Tibial artery (tissue), 4 donors: ENCODE measurements around the gene CCDC40.

Experiments
- DNase-seq, 2 donors: peaks; one replicate each; pipeline ENCODE4 v3.0.0-alpha.2; 2019
- H3K27ac ChIP-seq, 2 donors: fragments of 200-600 bp; sonication (generic) in 1 of 2; 1 replicate in 1 of 2; 2 replicates in 1 of 2; pipeline ENCODE4 v1.5.1; 2018 to 2019; ENCODE audit warnings: mild to moderate bottlenecking in 1 of 2
- H3K27me3 ChIP-seq, 2 donors: fragments of 200-600 bp; sonication (generic) in 1 of 2; one replicate each; pipeline versions ENCODE4 v1.5.1 to v1.6.0; 2016 to 2019
- H3K36me3 ChIP-seq, 3 donors: fragments of 200-600 bp; sonication (generic) in 2 of 3; one replicate each; pipeline ENCODE4 v1.5.1; 2016 to 2019; ENCODE audit warnings: mild to moderate bottlenecking in 2 of 3
- H3K4me1 ChIP-seq, 4 donors: fragments of 200-600 bp; sonication (generic) in 2 of 4; 1 replicate in 3 of 4; 2 replicates in 1 of 4; pipeline ENCODE4 v1.5.1; 2016 to 2019
- H3K4me3 ChIP-seq, 2 donors: fragments of 200-600 bp; sonication (generic) in 1 of 2; 1 replicate in 1 of 2; 2 replicates in 1 of 2; pipeline ENCODE4 v1.5.1; 2018 to 2019; ENCODE audit warnings: mild to moderate bottlenecking in 2 of 2
- H3K9me3 ChIP-seq, 3 donors: fragments of 200-600 bp; sonication (generic) in 1 of 3; one replicate each; pipeline ENCODE4 v1.5.1; 2016 to 2019
- CTCF ChIP-seq, 2 experiments: fragments of 200-600 bp in 1 of 2; fragments of 450-650 bp in 1 of 2; IDR thresholded peaks; one replicate each; pipeline ENCODE4 v1.5.1; 2017 to 2019; ENCODE audit warnings: antibody characterized with exemption in 2 of 2, mild to moderate bottlenecking in 1 of 2, moderate library complexity in 1 of 2
- intact Hi-C: fragments of 100-400 bp; cut with DNase I; formaldehyde crosslinking; loops from one replicate; pipeline ENCODE4 v1.15.0; 2023; ENCODE audit warnings: low total_unique reads

CCDC40 gene

GRCh38 chr17:80033840-80034239 is 2.6 kb upstream of the CCDC40 start:
- H3K27ac ChIP-seq, result no peak overlapping the region
- H3K36me3 ChIP-seq, result no peaks in the 10 kb centered on the region
- intact Hi-C loops, result no loop called here
- no peaks in the 10 kb centered on the region for H3K27me3 ChIP-seq
- no peak overlapping the region for H3K4me3 ChIP-seq
- peaks cover 0 to 52% (median 32%) of the 10 kb centered on the region in 4 donors for H3K4me1 ChIP-seq
- no peak for DNase-seq
- no peaks in the 10 kb centered on the region for H3K9me3 ChIP-seq
- no peak for TF ChIP-seq CTCF (IDR thresholded peaks at IDR 0.05)

- H3K4me1 ChIP-seq, result peaks cover 0 to 40% (median 20%) of the 10 kb centered on the region in 4 donors
- no peaks in the 10 kb centered on the region for H3K9me3 ChIP-seq
- no peaks in the 10 kb centered on the region for H3K27me3 ChIP-seq
- peaks cover 0 to 4% (median 0%) of the 10 kb centered on the region in 3 donors for H3K36me3 ChIP-seq
- peak overlapping the region; percentile 69 to 71 for H3K4me3 ChIP-seq
- TF ChIP-seq CTCF (IDR thresholded peaks at IDR 0.05), result no peak
- intact Hi-C loops, result no loop called here
- peak overlapping the region; percentile 82 to 85 for H3K27ac ChIP-seq
- no peak for DNase-seq
Measured at GRCh38 chr17:80034791-80035686, 1.4 kb upstream of the CCDC40 start.

GRCh38 chr17:80035687-80035936 is 830 bp upstream of the CCDC40 start, which contains the start of gene TBC1D16:
TSS of gene TBC1D16 (minus strand) at chr17:80035872. CDS start at chr17:80013547, 22,325 bp downstream.
- peaks cover 0 to 34% (median 15%) of the 10 kb centered on the region in 4 donors for H3K4me1 ChIP-seq
- peaks cover 0 to 7% (median 0%) of the 10 kb centered on the region in 3 donors for H3K36me3 ChIP-seq
- intact Hi-C loops, result no loop called here
- TF ChIP-seq CTCF (IDR thresholded peaks at IDR 0.05), result no peak
- peak within 1 kb of the TSS; percentile 85 to 91 for H3K27ac ChIP-seq
- DNase-seq, result no peak
- H3K27me3 ChIP-seq, result no peaks in the 10 kb centered on the region
- H3K9me3 ChIP-seq, result no peaks in the 10 kb centered on the region
- peak within 1 kb of the TSS; percentile 69 to 71 for H3K4me3 ChIP-seq

- Histone ChIP-seq H3K4me3 (peak overlapping the region; percentile 69 to 71), H3K36me3 (peaks cover 0 to 13% (median 0%) of the 10 kb centered on the region in 3 donors), H3K27me3 (no peaks in the 10 kb centered on the region), H3K4me1 (peaks cover 0 to 21% (median 11%) of the 10 kb centered on the region in 4 donors), H3K27ac (peak overlapping the region; percentile 85 to 91), H3K9me3 (no peaks in the 10 kb centered on the region)
- intact Hi-C loops, result no loop called here
- DNase-seq, result no peak
- TF ChIP-seq CTCF (IDR thresholded peaks at IDR 0.05), result no peak
Measured at GRCh38 chr17:80036715-80037477, 454 bp downstream of the CCDC40 start.

- no peak overlapping the region for H3K4me3 ChIP-seq
- DNase-seq, result no peak
- no peak overlapping the region for H3K27ac ChIP-seq
- H3K4me1 ChIP-seq, result no peaks in the 10 kb centered on the region
- H3K36me3 ChIP-seq, result peaks cover 0 to 43% (median 0%) of the 10 kb centered on the region in 3 donors
- no peak for TF ChIP-seq CTCF (IDR thresholded peaks at IDR 0.05)
- H3K27me3 ChIP-seq, result no peaks in the 10 kb centered on the region
- no peaks in the 10 kb centered on the region for H3K9me3 ChIP-seq
- intact Hi-C loops, result no loop called here
Measured at GRCh38 chr17:80043963-80044362, 7.5 kb downstream of the CCDC40 start.
